Right ventricle myocardium superior (tissue), 1 donor: Measurements from ENCODE around the gene CGREF1. TPM values are rescaled to one million over a fixed set of nuclear protein-coding genes. Genes with fewer than 3 reads are reported as not detected.

Experiments used
- ATAC-seq: fragments of 200-7000 bp; cut with Tn5 transposase; one replicate; pipeline ENCODE4 v1.9.1; 2020; ENCODE audit warnings: mild to moderate bottlenecking; ENCODE audit not compliant: poor library complexity
- DNase-seq: peaks from one replicate; pipeline ENCODE4 v3.0.0-alpha.2; 2020
- intact Hi-C: fragments of 100-400 bp; cut with DNase I; formaldehyde crosslinking; loops from one replicate; pipeline ENCODE4 v1.11.2; 2022
- total RNA-seq: library from RNA; stranded (reverse); fragmentation: NEBNext Ultra II Directional; extraction: Animal tissue kit (Norgen Biotek cat#: 25700); gene quantifications from one replicate; pipeline ENCODE4 v1.2.1, GENCODE V29; 2021
- donor health status: DM: no; HTN: yes; CAD: no; lungs with severe emphysema.

CGREF1 gene
- total RNA-seq, 1 donor from 2014 or later, result 1.4 TPM

DNA sequence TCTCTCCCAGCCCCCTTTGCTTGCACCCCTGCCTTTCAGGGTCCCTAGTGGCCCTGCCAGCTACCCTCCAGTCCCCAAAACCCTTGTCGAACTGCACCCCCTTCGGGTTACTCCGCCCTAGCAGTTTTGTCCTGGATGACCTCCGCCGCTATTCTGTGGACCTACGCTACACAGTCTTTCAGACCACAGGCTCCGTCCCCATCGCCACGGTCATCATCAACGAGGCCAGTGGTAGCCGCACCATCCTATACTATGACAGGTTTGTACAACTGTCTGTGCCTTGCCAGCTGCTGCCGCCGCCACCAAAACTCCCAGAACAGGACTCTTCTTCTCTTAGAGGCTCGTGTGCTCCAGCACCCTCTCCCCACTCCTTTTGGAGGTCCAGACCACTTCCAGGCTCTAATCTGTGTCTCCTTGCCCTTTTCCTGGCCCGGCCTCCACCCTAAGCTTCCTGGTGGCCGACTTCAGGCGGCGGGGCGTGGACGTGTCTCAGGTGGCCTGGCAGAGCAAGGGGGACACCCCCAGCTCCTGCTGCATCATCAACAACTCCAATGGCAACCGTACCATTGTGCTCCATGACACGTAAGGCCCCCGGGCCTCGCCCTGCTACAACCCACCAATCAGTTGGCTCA, 24.5 kb downstream of the CGREF1 start:
- intact Hi-C loops, result no loop called here
- DNase-seq (no peak), ATAC-seq (no peak)

DNA sequence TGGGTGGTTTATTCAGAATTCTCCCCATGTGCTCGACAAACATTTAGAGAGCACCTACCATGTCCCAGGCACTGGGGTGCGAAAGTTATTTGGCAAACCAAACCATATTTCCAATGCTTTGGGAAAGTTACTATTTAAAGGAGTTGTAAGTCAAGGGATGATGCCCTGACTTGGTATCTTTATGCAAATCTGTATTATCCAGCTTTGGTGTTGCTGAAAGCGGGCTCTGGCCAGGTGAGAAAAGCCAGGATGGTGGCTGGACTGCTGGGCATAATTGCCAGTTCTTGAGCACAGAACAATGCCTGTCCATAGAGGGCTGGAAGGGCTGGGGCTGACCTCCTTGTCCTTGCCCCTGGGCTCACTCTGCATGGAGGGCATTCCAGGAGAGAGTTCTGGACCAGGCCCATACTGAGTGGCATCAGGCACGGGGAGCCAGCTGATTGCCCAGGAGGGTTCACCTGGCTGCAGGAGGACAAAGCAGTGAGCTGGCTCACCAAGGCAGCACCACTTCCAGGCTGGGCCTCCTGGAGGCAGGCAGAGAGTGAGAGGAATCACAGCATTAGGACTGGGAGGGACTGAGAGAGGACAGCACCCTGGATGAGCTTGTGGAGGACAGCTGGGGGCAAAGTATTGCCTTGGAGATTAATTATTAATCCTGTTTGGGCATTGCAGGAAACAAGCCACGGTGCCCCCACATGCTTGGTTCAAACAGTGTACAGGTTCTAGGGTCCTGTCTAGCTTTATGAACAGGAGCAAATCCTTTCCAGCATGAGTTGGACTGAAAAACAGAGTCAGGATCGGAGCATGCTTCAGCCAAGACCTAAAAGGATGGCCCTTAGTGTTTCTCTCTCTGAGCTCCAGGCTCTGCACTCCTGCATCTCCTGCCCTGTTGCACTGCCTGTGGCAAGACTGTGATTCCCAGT, 25.2 kb downstream of the CGREF1 start:
- intact Hi-C loops, result no loop called here
- no peak for DNase-seq
- ATAC-seq, result no peak

DNA sequence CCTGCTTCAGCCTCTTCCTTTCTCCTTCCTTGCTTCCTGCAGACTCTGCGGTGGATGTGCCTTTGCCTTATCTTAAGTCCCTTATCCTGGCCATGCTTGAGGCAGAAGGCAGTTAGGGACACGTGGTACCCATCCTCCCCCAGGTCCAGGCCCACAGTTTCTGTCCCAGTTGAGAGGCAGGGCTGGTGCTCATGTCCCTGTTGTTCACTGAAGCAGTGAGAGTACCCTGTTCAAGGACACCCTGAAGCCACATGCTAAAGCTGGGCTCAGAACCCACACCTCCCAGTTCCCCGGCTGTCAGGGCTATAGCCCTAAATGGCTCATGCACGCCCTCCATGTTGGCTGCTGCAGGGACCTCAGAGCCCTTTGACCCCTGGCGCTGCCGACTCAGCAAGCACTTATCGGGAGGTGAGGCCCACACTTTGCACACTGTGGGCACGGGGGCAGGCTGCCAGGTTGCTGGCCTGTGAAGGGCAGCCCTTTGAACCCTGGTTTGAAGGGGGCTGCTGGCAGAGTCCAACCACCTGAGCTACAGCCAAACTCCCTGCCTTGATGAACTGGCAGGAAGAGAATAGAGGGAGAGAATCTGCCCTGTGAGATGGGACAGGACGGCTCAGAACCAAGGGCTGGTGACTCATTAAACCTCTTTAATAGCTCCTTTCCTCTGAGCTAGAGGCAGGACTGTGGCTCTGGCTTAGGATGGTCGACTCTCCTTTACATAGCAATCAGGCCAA, 26.1 kb downstream of the CGREF1 start:
- DNase-seq (no peak), ATAC-seq (no peak)
- intact Hi-C loops, result no loop called here

DNA sequence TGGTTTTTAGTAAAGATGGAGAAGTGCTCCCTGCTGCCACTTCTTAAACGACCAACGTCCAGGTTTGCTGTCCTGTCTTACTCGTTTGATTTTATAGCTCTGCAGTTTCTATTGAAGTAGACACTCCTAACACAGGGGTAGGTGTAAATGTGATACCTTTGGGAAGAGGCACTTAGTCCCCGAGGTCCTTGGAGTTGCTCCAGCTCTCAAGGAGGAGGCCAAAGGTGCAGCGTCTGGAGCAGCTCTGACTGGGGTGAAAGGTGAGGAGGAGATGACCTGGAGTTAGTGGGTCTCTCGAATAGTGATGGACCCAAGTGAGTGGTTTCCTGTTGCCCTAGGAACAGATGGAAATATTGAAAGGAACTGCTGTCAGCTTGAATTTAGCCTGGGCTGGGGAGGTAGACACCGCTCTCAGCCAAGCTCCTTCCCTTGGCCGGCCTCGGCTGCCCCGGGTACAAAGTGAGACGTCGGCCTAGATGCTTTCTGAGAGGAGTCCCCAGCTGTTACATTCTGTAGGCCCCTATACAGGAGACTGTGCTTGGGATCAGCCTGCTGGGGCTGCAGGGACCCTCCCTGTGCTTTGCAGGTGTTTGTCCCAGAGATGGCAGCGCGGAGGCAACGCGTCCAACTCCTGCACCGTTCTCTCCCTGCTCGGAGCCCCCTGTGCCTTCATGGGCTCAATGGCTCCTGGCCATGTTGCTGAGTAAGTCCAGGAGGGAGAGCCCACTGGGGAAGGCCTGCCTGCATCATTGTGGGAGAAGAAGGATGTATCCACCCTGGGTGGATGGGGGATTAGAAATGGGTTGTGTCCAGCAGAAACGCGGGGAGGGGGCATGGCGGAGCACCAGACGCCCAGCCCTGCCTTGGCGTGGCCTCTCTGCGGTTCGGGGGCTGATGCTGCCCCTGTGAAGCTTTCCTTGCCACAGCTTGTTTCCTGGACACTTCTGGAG, 26.9 kb downstream of the CGREF1 start:
- DNase-seq, result no peak
- intact Hi-C loops, result no loop called here
- no peak for ATAC-seq

- intact Hi-C loops, result loop anchor here (10.0 kb wide), 1 partner anchor 55 kb away; the partner anchor contains the start of gene TMEM214
- no peak for ATAC-seq
These were observed 29.6 kb downstream of the CGREF1 start for GRCh38 chr2:27089111-27089954.

GRCh38 chr2:27088634-27089033, 30.3 kb downstream of the CGREF1 start:
- DNase-seq (no peak), ATAC-seq (no peak)
- intact Hi-C loops, result loop anchor here (10.0 kb wide), 1 partner anchor 54 kb away; the partner anchor contains the start of gene TMEM214

More at GRCh38 chr2:27089111-27089954, 29.6 kb downstream of the CGREF1 start:
- no peak for DNase-seq

DNA sequence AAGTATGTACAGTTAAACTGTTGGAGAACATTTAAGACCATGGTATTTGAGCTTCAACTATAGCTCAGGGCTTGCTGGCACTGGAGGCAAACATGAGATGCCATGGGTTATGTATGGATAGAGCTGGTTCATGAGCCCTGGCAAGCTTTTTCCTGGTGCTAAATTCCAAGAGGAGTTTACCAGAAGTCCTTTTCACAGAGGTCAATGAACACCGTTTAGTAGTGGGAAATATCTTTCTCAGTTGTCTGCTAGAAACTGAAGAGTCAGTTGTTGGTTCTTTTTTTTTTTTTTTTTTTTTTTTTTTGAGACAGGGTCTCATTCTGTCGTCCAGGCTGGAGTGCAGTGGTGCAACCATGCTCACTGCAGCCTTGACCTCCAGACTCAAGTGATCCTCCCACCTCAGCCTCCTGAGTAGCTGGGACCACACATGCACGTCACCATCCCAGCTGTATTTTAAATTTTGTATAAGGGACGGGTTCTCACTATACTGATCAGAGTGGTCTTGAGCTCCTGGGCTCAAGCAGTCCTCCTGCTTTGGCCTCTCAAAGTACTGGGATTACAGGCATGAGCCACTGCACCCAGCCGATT, 31.0 kb downstream of the CGREF1 start:
- intact Hi-C loops, result loop anchor here (10.0 kb wide), 1 partner anchor 53 kb away; the partner anchor contains the start of gene TMEM214
- DNase-seq (no peak), ATAC-seq (no peak)

- intact Hi-C loops, result loop anchor here (10.0 kb wide), 1 partner anchor 52 kb away; the partner anchor contains the start of gene TMEM214
- DNase-seq (peak; percentile 73), ATAC-seq (peak; percentile 24)
These were observed 32.0 kb downstream of the CGREF1 start, which contains the start of gene KHK for GRCh38 chr2:27086724-27087593. KHK (plus strand) TSS chr2:27086772; CDS start chr2:27087260, 488 bp downstream.

DNA sequence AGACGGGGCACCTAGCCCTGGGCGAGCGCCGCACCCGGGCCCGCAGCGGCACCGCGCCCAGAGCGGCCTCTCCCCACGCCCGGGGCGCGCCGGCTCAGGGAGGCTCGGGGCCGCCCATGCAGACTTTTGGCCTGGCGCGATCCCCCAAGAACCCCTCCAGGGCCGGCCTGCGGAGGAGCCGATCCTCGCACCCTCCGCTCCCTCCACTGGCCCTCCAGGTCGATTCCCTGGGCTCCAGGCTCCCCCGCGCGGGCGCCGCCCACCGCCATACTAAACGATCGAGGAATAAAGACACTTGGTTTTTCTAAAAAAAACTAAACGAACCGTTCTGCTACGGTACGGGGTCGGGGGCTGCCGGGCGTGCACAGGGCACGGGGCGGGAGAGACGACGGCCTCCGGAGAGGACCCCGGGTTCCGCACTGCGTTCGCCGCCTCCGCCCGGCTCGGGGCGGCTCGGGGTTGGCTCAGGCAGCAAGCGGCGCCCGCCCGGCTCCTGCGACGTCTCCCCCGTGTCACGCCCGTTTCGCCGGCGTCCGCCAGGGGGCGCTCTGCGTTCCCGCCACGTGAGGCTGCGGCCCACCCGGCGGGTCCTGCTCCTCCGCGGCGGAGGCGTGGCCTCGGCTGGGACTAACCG, 32.7 kb downstream of the CGREF1 start:
- peak; percentile 92 for ATAC-seq

GRCh38 chr2:27085673-27086089, 33.2 kb downstream of the CGREF1 start:
- intact Hi-C loops, result loop anchor here (2.0 to 10.0 kb wide), 2 partner anchors 51 to 119 kb away; partner anchors contain the start of gene TMEM214
- DNase-seq, result peak; percentile 89

More for the DNA sequence above, 32.7 kb downstream of the CGREF1 start:
- intact Hi-C loops, result loop anchor here (10.0 kb wide), 1 partner anchor 51 kb away; the partner anchor contains the start of gene TMEM214
- DNase-seq, result peak; percentile 98

GRCh38 chr2:27085062-27085672, 33.8 kb downstream of the CGREF1 start:
- ATAC-seq, result no peak
- no peak for DNase-seq
- intact Hi-C loops, result loop anchor here (2.0 to 10.0 kb wide), 2 partner anchors 50 to 118 kb away; partner anchors contain the start of gene TMEM214

More at GRCh38 chr2:27085673-27086089, 33.2 kb downstream of the CGREF1 start:
- peak; percentile 69 for ATAC-seq

GRCh38 chr2:27084297-27085061, 34.4 kb downstream of the CGREF1 start:
- ATAC-seq (no peak), DNase-seq (no peak)
- intact Hi-C loops, result loop anchor here (2.0 to 10.0 kb wide), 2 partner anchors 50 to 118 kb away; partner anchors contain the start of gene TMEM214

DNA sequence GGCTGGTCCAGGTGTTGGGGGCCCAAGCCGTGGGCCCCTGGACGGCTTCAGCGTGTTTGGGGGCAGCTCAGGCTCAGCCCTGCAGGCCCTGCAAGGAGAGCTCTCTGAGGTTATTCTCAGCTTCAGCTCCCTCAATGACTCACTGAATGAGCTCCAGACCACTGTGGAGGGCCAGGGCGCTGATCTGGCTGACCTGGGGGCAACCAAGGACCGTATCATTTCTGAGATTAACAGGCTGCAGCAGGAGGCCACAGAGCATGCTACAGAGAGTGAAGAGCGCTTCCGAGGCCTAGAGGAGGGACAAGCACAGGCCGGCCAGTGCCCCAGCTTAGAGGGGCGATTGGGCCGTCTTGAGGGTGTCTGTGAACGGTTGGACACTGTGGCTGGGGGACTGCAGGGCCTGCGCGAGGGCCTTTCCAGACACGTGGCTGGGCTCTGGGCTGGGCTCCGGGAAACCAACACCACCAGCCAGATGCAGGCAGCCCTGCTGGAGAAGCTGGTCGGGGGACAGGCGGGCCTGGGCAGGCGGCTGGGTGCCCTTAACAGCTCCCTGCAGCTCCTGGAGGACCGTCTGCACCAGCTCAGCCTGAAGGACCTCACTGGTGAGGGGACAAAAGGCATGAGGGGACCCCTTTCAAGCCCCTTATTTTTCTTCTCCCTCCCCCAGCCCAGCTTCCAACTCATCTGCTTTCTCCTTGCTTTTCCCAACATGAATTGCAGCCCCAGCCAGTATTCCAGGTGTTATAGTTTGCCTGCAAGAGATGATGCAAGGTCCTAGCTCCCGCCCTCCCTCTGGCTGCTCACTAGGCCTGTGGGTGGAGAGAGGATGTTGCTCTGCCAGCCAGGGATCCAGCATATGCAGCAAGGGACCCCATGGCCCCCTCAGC, 35.3 kb downstream of the CGREF1 start:
- ATAC-seq (no peak), DNase-seq (peak; percentile 28)
- intact Hi-C loops, result loop anchor here (2.0 to 10.0 kb wide), 2 partner anchors 49 to 117 kb away; partner anchors contain the start of gene TMEM214
